Measurements from ENCODE around the gene SASH1.

GRCh38 chr6:148593813-148594170, 251.2 kb downstream of the SASH1 start:
- TF ChIP-seq CTCF (IDR thresholded peaks at IDR 0.05; ENCODE audit: poor library complexity) (no peak), EZH2 (IDR thresholded peaks at IDR 0.05; ENCODE audit: borderline replicate concordance) (no peak), EZH2phosphoT487 (IDR thresholded peaks at IDR 0.05; ENCODE audit: low read depth, severe bottlenecking, unreplicated experiment) (no peak)
